SK-N-MC (cell line): ENCODE data around the gene ARMH3.

Experiments used
- EZH2 ChIP-seq: fragments of 200-600 bp; sonication (generic); IDR thresholded peaks from one replicate; pipeline ENCODE4 v1.6.1; 2017; ENCODE audit warnings: antibody characterized with exemption
- POLR2AphosphoS5 ChIP-seq: IDR thresholded peaks from 2 replicates; pipeline ENCODE4 v1.6.1; 2012; ENCODE audit warnings: mild to moderate bottlenecking, low read depth, low read length, borderline replicate concordance

GRCh38 chr10:102069071-102069470 is 13.1 kb upstream of the ARMH3 start:
- no peak for TF ChIP-seq EZH2
- TF ChIP-seq POLR2AphosphoS5, result no peak
